GM12892 (cell line): ENCODE measurements around the gene R3HDM4.
"Not testable (repeated sequence)": the region's sequence is repeated elsewhere in the genome, so short reads cannot be mapped to it uniquely, and the experiment has no call there.

Experiments used
- POLR2A ChIP-seq: IDR thresholded peaks from 2 replicates; pipeline ENCODE4 v1.6.1; 2011; ENCODE audit warnings: low read depth, low read length, control low read depth
- POLR2AphosphoS5 ChIP-seq: IDR thresholded peaks from 2 replicates; pipeline ENCODE4 v1.6.1; 2011; ENCODE audit warnings: low read depth, low read length, control low read depth
- TAF1 ChIP-seq: IDR thresholded peaks from 2 replicates; pipeline ENCODE4 v1.6.1; 2011; ENCODE audit warnings: low read depth, mild to moderate bottlenecking, control low read depth, low read length, borderline replicate concordance

- not testable (repeated sequence) for TF ChIP-seq POLR2A, POLR2AphosphoS5, TAF1
Measured at GRCh38 chr19:878751-879561, 34.1 kb downstream of the R3HDM4 start.
